ENCODE data around the gene HGF.

The HGF gene

GRCh38 chr7:81776948-81777630 is 7.2 kb upstream of the HGF start:
- peak; percentile 20; the same call in 1 of the 2 replicates for TF ChIP-seq ISL1 (CRISPR knock-in tag; IDR thresholded peaks at IDR 0.05)
- no peak for TF ChIP-seq ZNF70 (CRISPR knock-in tag; IDR thresholded peaks at IDR 0.05)
- TF ChIP-seq OSR1 (CRISPR knock-in tag; IDR thresholded peaks at IDR 0.05), result no peak
- no peak for TF ChIP-seq GLIS3 (CRISPR knock-in tag; IDR thresholded peaks at IDR 0.05)
- ATAC-seq, result no peak

DNA sequence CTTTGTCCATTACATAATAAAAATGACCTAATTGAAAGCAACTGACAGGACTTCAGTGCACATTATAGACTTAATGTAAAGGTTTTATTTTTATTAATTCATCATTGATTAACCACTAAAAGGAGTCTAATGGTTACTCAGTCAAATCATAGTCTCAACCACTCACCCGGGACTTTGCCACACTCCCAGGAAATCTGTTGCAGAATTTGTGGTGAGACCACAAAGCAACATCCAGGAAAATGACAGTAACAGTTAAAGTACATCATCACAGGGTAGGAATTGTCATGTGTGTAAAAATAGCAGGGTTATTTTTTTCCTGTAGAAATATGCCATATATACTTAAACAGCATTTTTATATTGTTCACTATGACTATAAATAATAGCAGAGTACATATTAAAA is 6.3 kb upstream of the HGF start:
- peak; percentile 35; the same call in 1 of the 3 replicates for ATAC-seq
- TF ChIP-seq PPARA (CRISPR knock-in tag; IDR thresholded peaks at IDR 0.05; ENCODE audit: borderline replicate concordance) (no peak), PATZ1 (CRISPR knock-in tag; IDR thresholded peaks at IDR 0.05; ENCODE audit: borderline replicate concordance) (no peak), ZNF8 (CRISPR knock-in tag; IDR thresholded peaks at IDR 0.05) (no peak), BACH2 (CRISPR knock-in tag; IDR thresholded peaks at IDR 0.05; ENCODE audit: borderline replicate concordance) (no peak), OSR1 (CRISPR knock-in tag; IDR thresholded peaks at IDR 0.05) (no peak), ESRRG (CRISPR knock-in tag; IDR thresholded peaks at IDR 0.05) (no peak), TOX (CRISPR knock-in tag; IDR thresholded peaks at IDR 0.05; ENCODE audit: borderline replicate concordance) (no peak), ISL1 (CRISPR knock-in tag; IDR thresholded peaks at IDR 0.05) (no peak), SNAI2 (CRISPR knock-in tag; IDR thresholded peaks at IDR 0.05) (no peak), RARB (CRISPR knock-in tag; IDR thresholded peaks at IDR 0.05) (no peak), TCF4 (CRISPR knock-in tag; IDR thresholded peaks at IDR 0.05; ENCODE audit: borderline replicate concordance) (no peak), ZNF70 (CRISPR knock-in tag; IDR thresholded peaks at IDR 0.05) (no peak), CSDC2 (CRISPR knock-in tag; IDR thresholded peaks at IDR 0.05) (no peak), ZFP3 (CRISPR knock-in tag; IDR thresholded peaks at IDR 0.05) (no peak), ZC3H10 (CRISPR knock-in tag; IDR thresholded peaks at IDR 0.05) (no peak), ZNF565 (CRISPR knock-in tag; conservative IDR thresholded peaks at IDR 0.05; ENCODE audit: low read depth) (no peak), ZFP30 (CRISPR knock-in tag; IDR thresholded peaks at IDR 0.05) (no peak), ARNTL (CRISPR knock-in tag; IDR thresholded peaks at IDR 0.05; ENCODE audit: borderline replicate concordance, low read depth) (no peak)
- TF ChIP-seq, protein P1, sequence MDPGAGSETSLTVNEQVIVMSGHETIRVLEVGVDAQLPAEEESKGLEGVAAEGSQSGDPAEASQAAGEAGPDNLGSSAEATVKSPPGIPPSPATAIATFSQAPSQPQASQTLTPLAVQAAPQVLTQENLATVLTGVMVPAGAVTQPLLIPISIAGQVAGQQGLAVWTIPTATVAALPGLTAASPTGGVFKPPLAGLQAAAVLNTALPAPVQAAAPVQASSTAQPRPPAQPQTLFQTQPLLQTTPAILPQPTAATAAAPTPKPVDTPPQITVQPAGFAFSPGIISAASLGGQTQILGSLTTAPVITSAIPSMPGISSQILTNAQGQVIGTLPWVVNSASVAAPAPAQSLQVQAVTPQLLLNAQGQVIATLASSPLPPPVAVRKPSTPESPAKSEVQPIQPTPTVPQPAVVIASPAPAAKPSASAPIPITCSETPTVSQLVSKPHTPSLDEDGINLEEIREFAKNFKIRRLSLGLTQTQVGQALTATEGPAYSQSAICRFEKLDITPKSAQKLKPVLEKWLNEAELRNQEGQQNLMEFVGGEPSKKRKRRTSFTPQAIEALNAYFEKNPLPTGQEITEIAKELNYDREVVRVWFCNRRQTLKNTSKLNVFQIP (CRISPR knock-in tag; IDR thresholded peaks at IDR 0.05; ENCODE audit: borderline replicate concordance, low read depth), result no peak

DNA sequence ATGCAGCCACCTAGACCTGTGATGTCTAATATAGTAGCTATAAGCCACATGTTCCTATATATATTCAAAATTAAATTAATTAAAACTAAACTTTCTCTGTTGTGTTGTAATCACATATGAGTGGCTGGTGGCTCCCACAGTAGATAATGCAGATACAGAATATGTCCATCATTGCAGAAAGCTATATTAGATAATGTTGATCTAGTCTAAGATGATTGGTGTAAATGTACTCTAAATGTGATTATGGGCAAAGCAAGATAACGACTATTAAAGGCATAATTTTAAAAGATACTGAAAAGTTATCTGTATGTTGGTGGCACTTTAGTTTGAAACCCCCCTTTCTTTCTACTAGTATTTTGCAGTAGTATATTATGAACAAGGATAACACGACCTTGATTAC is 5.7 kb upstream of the HGF start:
- no peak for TF ChIP-seq CSDC2 (CRISPR knock-in tag; IDR thresholded peaks at IDR 0.05)
- TF ChIP-seq ISL1 (CRISPR knock-in tag; IDR thresholded peaks at IDR 0.05), result peak; percentile 86
- TF ChIP-seq, protein P1 (CRISPR knock-in tag; IDR thresholded peaks at IDR 0.05; ENCODE audit: borderline replicate concordance, low read depth), result no peak
- peak; percentile 46; the same call in 1 of the 2 replicates for TF ChIP-seq TCF4 (CRISPR knock-in tag; IDR thresholded peaks at IDR 0.05; ENCODE audit: borderline replicate concordance)
- peak; percentile 69; the same call in 1 of the 2 replicates for TF ChIP-seq TSHZ2 (CRISPR knock-in tag; IDR thresholded peaks at IDR 0.05)
- ATAC-seq, result no peak

All from SK-N-SH treated with all-trans-retinoic acid at 6 μM for 48 hours (cell line).